KMS-11 (cell line): ENCODE results near the gene ST6GALNAC6.
"Not testable (repeated sequence)": the region's sequence is repeated elsewhere in the genome, so short reads cannot be mapped to it uniquely, and the experiment has no call there.

Experiments used
- H2AFZ ChIP-seq: fragments of 200-600 bp; sonication (generic); 2 replicates; pipeline ENCODE4 v1.6.1; 2016; ENCODE audit warnings: antibody characterized with exemption, mixed run types, low read depth
- H3K27ac ChIP-seq: fragments of 200-600 bp; sonication (generic); 2 replicates; pipeline ENCODE4 v1.6.1; 2016; ENCODE audit warnings: mild to moderate bottlenecking, mixed run types
- H3K27me3 ChIP-seq: fragments of 200-600 bp; sonication (generic); 2 replicates; pipeline ENCODE4 v1.6.1; 2017; ENCODE audit warnings: mild to moderate bottlenecking, low read depth, mixed run types, moderate library complexity; ENCODE audit not compliant: insufficient read depth
- H3K36me3 ChIP-seq: fragments of 200-600 bp; sonication (generic); 2 replicates; pipeline ENCODE4 v1.6.1; 2017; ENCODE audit warnings: mild to moderate bottlenecking, mixed run types; ENCODE audit not compliant: insufficient read depth
- H3K4me1 ChIP-seq: fragments of 200-600 bp; sonication (generic); 2 replicates; pipeline ENCODE4 v1.6.1; 2016; ENCODE audit warnings: mild to moderate bottlenecking, low read depth, mixed run types; ENCODE audit not compliant: poor library complexity, severe bottlenecking
- H3K4me2 ChIP-seq: fragments of 200-600 bp; sonication (generic); 2 replicates; pipeline ENCODE4 v1.7.0; 2016; ENCODE audit warnings: mild to moderate bottlenecking, mixed run types
- H3K4me3 ChIP-seq: fragments of 200-600 bp; sonication (generic); IDR thresholded peaks from 2 replicates; pipeline ENCODE4 v1.6.1; 2017; ENCODE audit warnings: low read depth, low read length, mixed read lengths; ENCODE audit not compliant: insufficient read depth
- H3K79me2 ChIP-seq: fragments of 200-600 bp; sonication (generic); 2 replicates; pipeline ENCODE4 v1.6.1; 2016; ENCODE audit warnings: low read depth, mixed run types; ENCODE audit not compliant: insufficient read depth
- H3K9ac ChIP-seq: fragments of 200-600 bp; sonication (generic); 2 replicates; pipeline ENCODE4 v1.6.1; 2016; ENCODE audit warnings: mild to moderate bottlenecking, mixed run types
- H4K20me1 ChIP-seq: fragments of 200-600 bp; sonication (generic); 2 replicates; pipeline ENCODE4 v1.6.1; 2016; ENCODE audit warnings: mild to moderate bottlenecking, mixed run types; ENCODE audit not compliant: insufficient read depth
- TF ChIP-seq, protein P1 (sequence below): fragments of 200-600 bp; sonication (generic); conservative IDR thresholded peaks from 2 replicates; pipeline ENCODE4 v1.6.1; 2017; ENCODE audit warnings: low read depth, mild to moderate bottlenecking, antibody characterized with exemption, low read length, moderate library complexity, mixed read lengths

Gene ST6GALNAC6

DNA sequence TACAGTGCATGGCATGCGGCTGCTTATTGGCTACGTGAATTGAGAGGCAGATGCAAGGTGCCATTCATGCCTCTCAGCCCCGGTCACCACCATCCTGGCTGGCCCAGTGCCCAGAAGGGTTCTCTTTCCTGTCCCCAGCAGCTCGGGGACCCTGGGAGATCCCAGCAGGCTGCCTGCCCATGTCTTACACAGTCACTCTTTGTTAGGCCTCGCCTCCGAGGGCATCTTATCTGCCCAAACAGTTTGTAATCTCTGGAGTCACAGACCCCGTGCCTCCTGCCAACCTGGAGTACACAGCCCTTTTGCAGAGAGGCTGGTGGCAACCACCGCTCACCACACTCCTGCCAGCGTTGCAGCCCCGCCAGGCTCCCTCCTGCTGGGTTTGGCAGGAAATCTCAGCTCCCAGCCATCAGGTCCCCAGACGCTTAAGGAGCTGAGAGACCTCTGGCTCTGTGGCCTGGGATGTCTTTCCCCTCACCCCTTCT lies 14.9 kb downstream of the ST6GALNAC6 start:
- H4K20me1 ChIP-seq, result no peaks in the 10 kb centered on the region
- no peak overlapping the region for H3K27ac ChIP-seq
- no peak overlapping the region for H3K9ac ChIP-seq
- H3K4me1 ChIP-seq, result no peaks in the 10 kb centered on the region
- no peaks in the 10 kb centered on the region for H3K36me3 ChIP-seq
- no peak overlapping the region for H3K4me3 ChIP-seq
- H3K79me2 ChIP-seq, result no peaks in the 10 kb centered on the region
- H3K4me2 ChIP-seq, result no peak overlapping the region
- H3K27me3 ChIP-seq, result no peaks in the 10 kb centered on the region
- TF ChIP-seq, protein P1, sequence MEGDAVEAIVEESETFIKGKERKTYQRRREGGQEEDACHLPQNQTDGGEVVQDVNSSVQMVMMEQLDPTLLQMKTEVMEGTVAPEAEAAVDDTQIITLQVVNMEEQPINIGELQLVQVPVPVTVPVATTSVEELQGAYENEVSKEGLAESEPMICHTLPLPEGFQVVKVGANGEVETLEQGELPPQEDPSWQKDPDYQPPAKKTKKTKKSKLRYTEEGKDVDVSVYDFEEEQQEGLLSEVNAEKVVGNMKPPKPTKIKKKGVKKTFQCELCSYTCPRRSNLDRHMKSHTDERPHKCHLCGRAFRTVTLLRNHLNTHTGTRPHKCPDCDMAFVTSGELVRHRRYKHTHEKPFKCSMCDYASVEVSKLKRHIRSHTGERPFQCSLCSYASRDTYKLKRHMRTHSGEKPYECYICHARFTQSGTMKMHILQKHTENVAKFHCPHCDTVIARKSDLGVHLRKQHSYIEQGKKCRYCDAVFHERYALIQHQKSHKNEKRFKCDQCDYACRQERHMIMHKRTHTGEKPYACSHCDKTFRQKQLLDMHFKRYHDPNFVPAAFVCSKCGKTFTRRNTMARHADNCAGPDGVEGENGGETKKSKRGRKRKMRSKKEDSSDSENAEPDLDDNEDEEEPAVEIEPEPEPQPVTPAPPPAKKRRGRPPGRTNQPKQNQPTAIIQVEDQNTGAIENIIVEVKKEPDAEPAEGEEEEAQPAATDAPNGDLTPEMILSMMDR, result no peak
- H2AFZ ChIP-seq, result no peak overlapping the region

DNA sequence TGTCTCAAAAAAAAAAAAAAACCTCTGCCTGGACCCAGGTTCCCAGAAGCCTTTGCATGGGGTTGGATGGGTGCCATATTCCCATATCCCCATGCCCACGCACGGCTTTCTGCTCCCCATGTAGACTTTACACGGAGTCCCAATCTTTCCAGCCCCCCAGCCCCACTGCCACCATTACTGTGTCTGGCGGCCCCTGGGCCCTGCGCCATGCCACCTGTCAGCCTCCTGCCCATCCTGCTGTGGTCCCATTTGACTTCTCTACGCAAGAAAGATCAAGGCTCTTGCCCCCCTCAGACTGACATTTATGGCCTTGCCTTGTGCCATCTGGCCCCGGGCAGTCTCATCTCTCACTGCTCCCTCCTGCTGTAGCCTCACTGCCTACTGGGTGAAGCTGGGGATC lies 15.4 kb downstream of the ST6GALNAC6 start:
- no peaks in the 10 kb centered on the region for H3K36me3 ChIP-seq
- H2AFZ ChIP-seq, result no peak overlapping the region
- H3K79me2 ChIP-seq, result no peaks in the 10 kb centered on the region
- no peak overlapping the region for H3K9ac ChIP-seq
- H3K4me3 ChIP-seq, result no peak overlapping the region
- no peak overlapping the region for H3K27ac ChIP-seq
- H3K4me2 ChIP-seq, result no peak overlapping the region
- TF ChIP-seq, protein P1, result no peak
- no peaks in the 10 kb centered on the region for H4K20me1 ChIP-seq
- H3K27me3 ChIP-seq, result no peaks in the 10 kb centered on the region
- H3K4me1 ChIP-seq, result no peaks in the 10 kb centered on the region

DNA sequence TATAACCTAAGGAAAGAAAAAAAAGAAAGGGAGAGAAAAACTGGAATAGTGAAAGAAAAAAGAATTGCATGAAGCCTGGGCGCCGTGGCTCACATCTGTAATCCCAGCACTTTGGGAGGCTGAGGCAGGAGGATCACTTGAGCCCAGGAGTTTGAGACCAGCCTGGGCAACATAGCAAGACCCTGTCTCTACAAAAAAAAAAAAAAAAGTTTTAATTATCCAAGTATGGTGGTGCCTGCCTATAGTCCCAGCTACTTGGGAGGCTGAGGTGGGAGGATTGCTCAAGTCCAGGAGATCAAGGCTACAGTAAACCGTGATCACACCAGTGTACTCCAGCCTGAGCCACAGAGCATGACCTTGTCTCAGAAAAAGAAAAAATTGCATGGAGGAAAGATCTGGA lies 17.7 kb downstream of the ST6GALNAC6 start:
- not testable (repeated sequence) for H3K36me3 ChIP-seq, H4K20me1 ChIP-seq, H3K4me2 ChIP-seq, H3K4me1 ChIP-seq, H2AFZ ChIP-seq, H3K79me2 ChIP-seq, H3K27me3 ChIP-seq, H3K27ac ChIP-seq, H3K4me3 ChIP-seq, H3K9ac ChIP-seq

DNA sequence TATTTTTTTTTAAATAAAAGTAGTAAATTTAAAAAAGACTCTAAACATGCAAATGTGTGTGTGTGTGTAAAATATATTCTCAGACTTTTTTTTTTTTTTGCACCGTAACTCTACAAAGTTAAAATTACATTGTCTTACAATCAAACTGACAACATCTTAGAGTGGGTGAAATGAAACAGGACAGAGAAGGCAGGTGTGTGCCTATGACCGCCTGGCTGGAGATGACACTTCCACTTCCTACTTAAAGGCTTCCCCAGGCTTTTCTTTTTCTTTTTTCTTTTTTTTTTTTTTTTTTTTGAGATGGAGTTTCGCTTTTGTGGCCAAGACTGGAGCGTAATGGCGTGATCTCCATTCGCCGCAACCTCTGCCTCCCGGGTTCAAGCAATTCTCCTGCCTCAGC lies 19.3 kb downstream of the ST6GALNAC6 start:
- TF ChIP-seq, protein P1, result no peak
- Histone ChIP-seq H3K27me3 (no peaks in the 10 kb centered on the region), H4K20me1 (no peaks in the 10 kb centered on the region), H3K36me3 (no peaks in the 10 kb centered on the region), H2AFZ (no peak overlapping the region), H3K79me2 (no peaks in the 10 kb centered on the region), H3K27ac (no peak overlapping the region), H3K4me1 (no peaks in the 10 kb centered on the region), H3K4me3 (no peak overlapping the region), H3K4me2 (no peak overlapping the region), H3K9ac (no peak overlapping the region)

DNA sequence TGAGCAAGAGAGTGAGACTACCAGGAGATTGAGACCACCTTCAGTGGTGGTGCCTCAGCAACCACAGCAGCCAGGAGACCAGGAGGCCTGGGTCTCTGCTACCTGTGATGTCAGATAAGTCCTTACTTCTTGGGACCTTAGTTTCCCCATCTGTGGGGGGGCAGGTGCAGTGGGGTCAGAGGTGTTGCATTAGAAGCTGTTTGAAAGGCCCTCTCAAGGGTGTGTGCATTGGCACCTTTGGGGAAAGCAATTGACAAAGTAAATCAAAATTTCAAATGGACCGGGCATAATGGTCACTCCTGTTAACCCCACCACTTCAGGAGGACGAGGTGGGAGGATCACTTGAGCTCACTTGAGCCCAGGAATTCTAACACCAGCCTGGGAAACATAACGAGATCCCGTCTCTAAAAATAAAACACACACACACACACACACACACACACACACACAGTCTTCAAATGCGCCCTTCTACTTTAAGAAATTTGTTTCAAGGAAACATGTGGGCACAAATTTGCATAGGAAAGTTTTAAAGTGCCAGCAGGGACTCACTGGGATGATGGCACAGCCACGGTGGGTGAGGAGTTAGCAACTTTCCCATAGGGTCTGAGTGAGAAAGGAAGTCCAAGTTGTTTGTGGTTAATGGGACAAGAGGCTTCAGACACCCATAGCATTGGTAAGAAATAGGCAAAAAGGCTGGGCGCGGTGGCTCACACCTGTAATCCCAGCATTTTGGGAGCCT lies 20.6 kb downstream of the ST6GALNAC6 start:
- Histone ChIP-seq H3K4me2 (no peak overlapping the region), H3K9ac (no peak overlapping the region), H3K27ac (no peak overlapping the region), H3K79me2 (no peaks in the 10 kb centered on the region), H3K36me3 (no peaks in the 10 kb centered on the region), H2AFZ (no peak overlapping the region), H3K4me3 (no peak overlapping the region), H3K4me1 (no peaks in the 10 kb centered on the region), H4K20me1 (no peaks in the 10 kb centered on the region), H3K27me3 (no peaks in the 10 kb centered on the region)
- TF ChIP-seq, protein P1, result no peak
